GM12878 (cell line): ENCODE data around the gene UBC. TPM values are rescaled to one million over a fixed set of nuclear protein-coding genes. Genes with fewer than 3 reads are reported as not detected.
A peak's percentile ranks its signal among the peaks of the same experiment; 100 is the strongest.

Source experiments
- ATAC-seq: fragments of 200-7000 bp; cut with Tn5 transposase; 3 replicates; pipeline ENCODE4 v1.9.1; 2020; ENCODE audit warnings: mild to moderate bottlenecking, moderate library complexity
- BruUV-seq: library from RNA; stranded (reverse); fragments of 400-500 nt; replicated peaks from 2 replicates; lab custom pipeline; 2021; lab: Mats Ljungman, UMichigan
- CTCF ChIA-PET: fragments of 300-600 bp; sonication (Branson Sonifier 250); formaldehyde crosslinking; extraction: SDS; loops from one replicate; lab custom pipeline; 2021; ENCODE audit warnings: inconsistent platforms; lab: Yijun Ruan, JAX
- POLR2A ChIA-PET: fragments of 350-600 bp; formaldehyde crosslinking; extraction: SDS; loops from one replicate; lab custom pipeline; 2021; ENCODE audit warnings: inconsistent platforms; lab: Charles Lee
- RAD21 ChIA-PET: fragments of 300-600 bp; sonication (Branson Sonifier 250); formaldehyde crosslinking; loops from one replicate; lab custom pipeline; 2023; ENCODE audit warnings: antibody characterized with exemption; ENCODE audit not compliant: unreplicated experiment; lab: Charles Lee
- SMC1A ChIA-PET: fragments of 300-600 bp; sonication (Branson Sonifier 250); formaldehyde crosslinking; loops from one replicate; lab custom pipeline; 2023; ENCODE audit not compliant: unreplicated experiment, uncharacterized antibody; lab: Charles Lee
- DNase-seq: peaks from one replicate; pipeline ENCODE4 v3.0.0-alpha.2; 2011; ENCODE audit warnings: low read depth, low spot score
- FAIRE-seq: peaks from 3 replicates; lab custom pipeline; 2011; peaks lifted over from hg19 to GRCh38; lab: Jason Lieb, UNC
- H2AFZ ChIP-seq: 2 replicates; pipeline ENCODE4 v1.6.0; 2011; ENCODE audit warnings: low read depth, low read length, control low read depth; ENCODE audit not compliant: control insufficient read depth
- H3K27ac ChIP-seq: 2 replicates; pipeline ENCODE4 v1.5.1; 2011; ENCODE audit warnings: control low read depth; ENCODE audit not compliant: control insufficient read depth, insufficient read depth
- H3K27me3 ChIP-seq, 2 experiments: replicated peaks in 1 of 2; 2 replicates each; pipeline versions ENCODE4 v1.6.0 to v1.6.1; 2011; ENCODE audit warnings: low read length in 1 of 2; ENCODE audit not compliant: control insufficient read depth in 2 of 2, insufficient read depth in 2 of 2
- H3K36me3 ChIP-seq, 2 experiments: 2 replicates each; pipeline ENCODE4 v1.5.1; 2011; ENCODE audit warnings: low read length in 1 of 2; ENCODE audit not compliant: control insufficient read depth in 2 of 2, insufficient read depth in 2 of 2
- H3K4me1 ChIP-seq: 2 replicates; pipeline ENCODE4 v1.6.1; 2011; ENCODE audit warnings: mild to moderate bottlenecking, low read length, moderate library complexity, mixed read lengths; ENCODE audit not compliant: control insufficient read depth, insufficient read depth
- H3K4me2 ChIP-seq: 2 replicates; pipeline ENCODE4 v1.6.0; 2011; ENCODE audit warnings: control low read depth; ENCODE audit not compliant: control insufficient read depth, insufficient read depth
- H3K4me3 ChIP-seq: fragments of 200-600 bp; sonication (generic); 2 replicates; pipeline ENCODE4 v1.5.1; 2016
- H3K79me2 ChIP-seq: 2 replicates; pipeline ENCODE4 v1.6.0; 2011; ENCODE audit warnings: low read length; ENCODE audit not compliant: control insufficient read depth, insufficient read depth
- H3K9ac ChIP-seq: 2 replicates; pipeline ENCODE4 v1.8.0; 2011; ENCODE audit warnings: low read length, control low read depth, mixed read lengths; ENCODE audit not compliant: control insufficient read depth, insufficient read depth
- H3K9me3 ChIP-seq: replicated peaks from 3 replicates; pipeline ENCODE4 v1.5.1; 2011; ENCODE audit warnings: mild to moderate bottlenecking, low read length; ENCODE audit not compliant: control insufficient read depth, insufficient read depth
- H4K20me1 ChIP-seq: 2 replicates; pipeline ENCODE4 v1.6.0; 2011; ENCODE audit not compliant: control insufficient read depth, insufficient read depth
- BRCA1 ChIP-seq: IDR thresholded peaks from 2 replicates; pipeline ENCODE4 v1.6.1; 2011; ENCODE audit warnings: low read depth, low read length, improper control_type of control experiment
- CREB1 ChIP-seq: IDR thresholded peaks from 2 replicates; pipeline ENCODE4 v1.6.1; 2012; ENCODE audit warnings: low read depth, mild to moderate bottlenecking, inconsistent platforms
- DPF2 ChIP-seq: fragments of 450-650 bp; IDR thresholded peaks from 2 replicates; pipeline ENCODE4 v1.6.1; 2017; ENCODE audit warnings: mild to moderate bottlenecking
- EED ChIP-seq: sonication (generic); IDR thresholded peaks from 2 replicates; pipeline ENCODE4 v1.6.1; 2016; ENCODE audit warnings: antibody characterized with exemption, low read depth
- EGR1 ChIP-seq, 2 experiments: IDR thresholded peaks; 1 replicate in 1 of 2; 2 replicates in 1 of 2; pipeline ENCODE4 v1.6.1; 2011 to 2012; ENCODE audit warnings: low read depth in 2 of 2, low read length in 2 of 2, borderline replicate concordance in 1 of 2, mild to moderate bottlenecking in 1 of 2, moderate library complexity in 1 of 2
- ETV6 ChIP-seq, 2 experiments: fragments of 450-650 bp in 1 of 2; IDR thresholded peaks in 1 of 2; conservative IDR thresholded peaks in 1 of 2; 2 replicates each; pipeline ENCODE4 v1.6.1; 2014; ENCODE audit warnings: antibody characterized with exemption in 1 of 2, borderline replicate concordance in 1 of 2, low read depth in 1 of 2, mild to moderate bottlenecking in 1 of 2, moderate library complexity in 1 of 2
- HCFC1 ChIP-seq: fragments of 150-350 bp; IDR thresholded peaks from 2 replicates; pipeline ENCODE4 v1.6.1; 2014; ENCODE audit warnings: low read length
- IKZF1 ChIP-seq: fragments of 450-650 bp; conservative IDR thresholded peaks from 2 replicates; pipeline ENCODE4 v1.6.1; 2017; ENCODE audit warnings: antibody characterized with exemption, mild to moderate bottlenecking
- PML ChIP-seq: IDR thresholded peaks from 2 replicates; pipeline ENCODE4 v1.6.1; 2012; ENCODE audit warnings: low read length, inconsistent platforms
- POLR2AphosphoS5 ChIP-seq: IDR thresholded peaks from 2 replicates; pipeline ENCODE4 v1.6.1; 2011; ENCODE audit warnings: mild to moderate bottlenecking, low read length, inconsistent platforms
- RFX5 ChIP-seq: IDR thresholded peaks from 2 replicates; pipeline ENCODE4 v1.6.1; 2011; ENCODE audit warnings: low read depth, low read length, improper control_type of control experiment
- SRF ChIP-seq, 2 experiments: IDR thresholded peaks; 2 replicates each; pipeline ENCODE4 v1.6.1; 2011; ENCODE audit warnings: low read depth in 2 of 2, low read length in 2 of 2, mild to moderate bottlenecking in 1 of 2, moderate library complexity in 1 of 2
- SUZ12 ChIP-seq: fragments of 200-600 bp; sonication (generic); IDR thresholded peaks from one replicate; pipeline ENCODE4 v1.6.1; 2018; ENCODE audit warnings: antibody characterized with exemption, mild to moderate bottlenecking; ENCODE audit not compliant: unreplicated experiment
- ZZZ3 ChIP-seq: IDR thresholded peaks from 2 replicates; pipeline ENCODE4 v1.6.1; 2011; ENCODE audit warnings: low read depth; ENCODE audit not compliant: control insufficient read depth, insufficient read length
- WGBS: methylation state at CpG from one replicate; pipeline ENCODE4 v1.1.6; 2016; ENCODE audit warnings: low lambda C conversion rate; ENCODE audit not compliant: insufficient replicate concordance, insufficient coverage; ENCODE audit errors: missing lambda C conversion rate; 5-methylcytosine and 5-hydroxymethylcytosine counted together
- in situ Hi-C: fragments of 300-500 bp; cut with MboI; formaldehyde crosslinking; loops from 9 replicates; pipeline ENCODE4 v1.14.3; 2018; ENCODE audit warnings: mixed read lengths
- intact Hi-C: fragments of 100-400 bp; cut with micrococcal nuclease; formaldehyde crosslinking; loops from one replicate; pipeline ENCODE4 v1.14.2; 2022; ENCODE audit not compliant: unreplicated experiment
- polyA plus RNA-seq, 11 experiments: library from polyadenylated mRNA; depleted of rRNA in 4 of 11; unstranded in 6 of 11; stranded (reverse) in 5 of 11; fragments of >200 nt; fragmentation: Nextera tagmentation in 4 of 11; fragmentation: Illumina TruSeq in 1 of 11; extraction: Ambion mirVana in 4 of 11; extraction: Trizol in 1 of 11; gene quantifications; 1 replicate in 1 of 11; 2 replicates in 10 of 11; pipeline versions ENCODE4 v1.2.1 to v1.2.3, GENCODE V29; 2011 to 2016; ENCODE audit warnings: inconsistent platforms in 2 of 11, missing spikeins in 2 of 11, low read depth in 1 of 11
- total RNA-seq, 4 experiments: library from RNA; depleted of rRNA in 3 of 4; stranded (reverse); fragments of >200 nt in 3 of 4; fragmentation: Illumina TruSeq in 1 of 4; extraction: Trizol in 1 of 4; gene quantifications; 2 replicates each; pipeline versions ENCODE4 v1.2.1 to v1.2.3, GENCODE V29; 2013 to 2021
- TF ChIP-seq, protein P1 (sequence below): fragments of 150-350 bp; IDR thresholded peaks from 2 replicates; pipeline ENCODE4 v1.6.1; 2014; ENCODE audit warnings: mild to moderate bottlenecking, low read depth, low read length
- TF ChIP-seq, protein P2 (sequence below): IDR thresholded peaks from 2 replicates; pipeline ENCODE4 v1.6.1; 2012; ENCODE audit warnings: low read length, inconsistent platforms
- TF ChIP-seq, protein P3 (sequence below): IDR thresholded peaks from 2 replicates; pipeline ENCODE4 v1.6.1; 2012; ENCODE audit warnings: low read depth, low read length, improper control_type of control experiment

Gene UBC
- total and polyA plus RNA-seq, 10 of the 15 experiments (the other 5 are each of a cell fraction or from before 2014, with no cell fraction given): 653 to 1,666 (median 874) TPM

DNA sequence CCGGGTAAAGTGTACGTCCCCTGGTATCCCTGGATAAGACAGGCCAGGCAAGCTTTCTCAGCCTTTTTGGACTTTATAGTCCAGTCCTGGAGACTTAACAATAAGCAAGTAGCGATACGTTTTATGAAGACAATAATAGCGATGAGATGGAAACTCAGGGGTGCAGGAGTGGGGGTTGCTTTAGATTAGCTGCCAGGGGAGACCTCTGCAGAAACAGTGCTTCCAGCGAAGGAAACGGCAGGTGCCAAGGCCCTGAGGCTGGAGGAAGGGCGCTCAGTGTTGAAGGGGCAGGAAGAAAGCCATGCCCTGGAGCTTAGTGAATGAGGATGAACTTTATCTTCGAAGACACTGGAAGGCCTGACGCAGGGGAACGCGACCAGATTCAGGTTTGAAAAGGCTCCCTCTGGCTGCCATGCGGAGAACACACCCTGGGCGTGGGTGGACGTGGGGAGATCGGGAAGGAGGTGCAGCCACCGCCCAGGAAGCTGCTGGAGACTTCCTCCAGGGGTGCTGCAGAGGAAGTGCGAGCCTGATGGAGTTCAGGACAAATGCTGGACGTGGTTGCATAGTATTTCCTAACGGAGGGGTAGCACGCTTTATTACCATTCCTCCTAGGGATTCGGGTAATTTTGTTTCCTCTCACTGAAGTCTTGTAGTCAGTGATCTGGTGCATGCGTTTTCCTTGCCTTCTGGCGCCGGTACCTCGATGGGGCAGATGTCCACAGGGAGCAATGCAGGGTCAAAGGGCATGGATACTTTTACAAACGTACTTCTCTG lies 26.1 kb upstream of the UBC start:
- Histone ChIP-seq H3K79me2 (no peaks in the 10 kb centered on the region), H4K20me1 (no peaks in the 10 kb centered on the region), H3K36me3 (peaks cover 0 to 1% of the 10 kb centered on the region in 2 experiments; a peak in 2 of 4 replicates), H3K4me3 (peak overlapping the region; percentile 68), H3K27ac (peak overlapping the region; percentile 97), H3K4me1 (peaks cover 17% of the 10 kb centered on the region), H3K9me3 (no peaks in the 10 kb centered on the region; the same call in 2 of the 3 replicates), H3K27me3 (no peaks in the 10 kb centered on the region), H3K9ac (peak overlapping the region; percentile 75), H2AFZ (peak overlapping the region; percentile 90), H3K4me2 (peak overlapping the region; percentile 90)
- 1% methylated on average over 27 of the region's 27 CpGs for WGBS
- RAD21 ChIA-PET: interaction anchor here (0.5 to 8.4 kb wide), 11 partner anchors 13 to 263 kb away, joined by 3 to 246 read pairs (median 8); partner anchors contain the start of genes BRI3BP and UBC
- BruUV-seq: no TSS peak
- intact Hi-C loops: loop anchor here (1.0 kb wide), 3 partner anchors 13 to 34 kb away; no protein-coding TSS in a partner anchor
- in situ Hi-C loops: no loop called here
- peak; percentile 74 for ATAC-seq
- CTCF ChIA-PET: interaction anchor here (0.6 to 13.6 kb wide), 18 partner anchors 10 to 974 kb away, joined by 3 to 523 read pairs (median 4); partner anchors contain the start of genes BRI3BP and UBC
- SMC1A ChIA-PET: interaction anchor here (0.9 to 9.3 kb wide), 11 partner anchors 10 to 394 kb away, joined by 3 to 294 read pairs (median 8); partner anchors contain the start of gene UBC
- POLR2A ChIA-PET: interaction anchor here (0.7 to 10.2 kb wide), 11 partner anchors 12 to 1707 kb away, joined by 3 to 346 read pairs (median 4); partner anchors contain the start of genes BRI3BP, MPHOSPH9, MTRFR and UBC
- DNase-seq: peak; percentile 82
- FAIRE-seq: peak; percentile 86
- peak; percentile 84 to 100 for TF ChIP-seq EGR1 (IDR thresholded peaks at IDR 0.05; ENCODE audit: borderline replicate concordance in 1 of 2, low read depth in 2 of 2, low read length in 2 of 2)
- peak; percentile 44; the same call in 1 of the 2 replicates for TF ChIP-seq HCFC1
- peak in 1 of 2 experiments; percentile 75; a peak in 1 of 4 replicates for TF ChIP-seq ETV6 (conservative IDR thresholded peaks at IDR 0.05 in 1 of 2, IDR thresholded peaks at IDR 0.05 in 1 of 2; ENCODE audit: borderline replicate concordance in 1 of 2, low read depth in 1 of 2)
- TF ChIP-seq, protein P1, sequence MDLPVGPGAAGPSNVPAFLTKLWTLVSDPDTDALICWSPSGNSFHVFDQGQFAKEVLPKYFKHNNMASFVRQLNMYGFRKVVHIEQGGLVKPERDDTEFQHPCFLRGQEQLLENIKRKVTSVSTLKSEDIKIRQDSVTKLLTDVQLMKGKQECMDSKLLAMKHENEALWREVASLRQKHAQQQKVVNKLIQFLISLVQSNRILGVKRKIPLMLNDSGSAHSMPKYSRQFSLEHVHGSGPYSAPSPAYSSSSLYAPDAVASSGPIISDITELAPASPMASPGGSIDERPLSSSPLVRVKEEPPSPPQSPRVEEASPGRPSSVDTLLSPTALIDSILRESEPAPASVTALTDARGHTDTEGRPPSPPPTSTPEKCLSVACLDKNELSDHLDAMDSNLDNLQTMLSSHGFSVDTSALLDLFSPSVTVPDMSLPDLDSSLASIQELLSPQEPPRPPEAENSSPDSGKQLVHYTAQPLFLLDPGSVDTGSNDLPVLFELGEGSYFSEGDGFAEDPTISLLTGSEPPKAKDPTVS: peak; percentile 77
- peak; percentile 98 for TF ChIP-seq IKZF1
- TF ChIP-seq DPF2: peak; percentile 6; the same call in 1 of the 2 replicates
- TF ChIP-seq, protein P2, sequence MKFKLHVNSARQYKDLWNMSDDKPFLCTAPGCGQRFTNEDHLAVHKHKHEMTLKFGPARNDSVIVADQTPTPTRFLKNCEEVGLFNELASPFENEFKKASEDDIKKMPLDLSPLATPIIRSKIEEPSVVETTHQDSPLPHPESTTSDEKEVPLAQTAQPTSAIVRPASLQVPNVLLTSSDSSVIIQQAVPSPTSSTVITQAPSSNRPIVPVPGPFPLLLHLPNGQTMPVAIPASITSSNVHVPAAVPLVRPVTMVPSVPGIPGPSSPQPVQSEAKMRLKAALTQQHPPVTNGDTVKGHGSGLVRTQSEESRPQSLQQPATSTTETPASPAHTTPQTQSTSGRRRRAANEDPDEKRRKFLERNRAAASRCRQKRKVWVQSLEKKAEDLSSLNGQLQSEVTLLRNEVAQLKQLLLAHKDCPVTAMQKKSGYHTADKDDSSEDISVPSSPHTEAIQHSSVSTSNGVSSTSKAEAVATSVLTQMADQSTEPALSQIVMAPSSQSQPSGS: 0 out of 2 replicates have a peak, but pooled peaks have one; percentile 9
- TF ChIP-seq RFX5: no peak
- TF ChIP-seq, protein P3, sequence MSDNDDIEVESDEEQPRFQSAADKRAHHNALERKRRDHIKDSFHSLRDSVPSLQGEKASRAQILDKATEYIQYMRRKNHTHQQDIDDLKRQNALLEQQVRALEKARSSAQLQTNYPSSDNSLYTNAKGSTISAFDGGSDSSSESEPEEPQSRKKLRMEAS: peak; percentile 66; the same call in 1 of the 2 replicates
- TF ChIP-seq SUZ12: no peak
- no peak for TF ChIP-seq ZZZ3
- TF ChIP-seq PML: 0 out of 2 replicates have a peak, but pooled peaks have one; percentile 42
- TF ChIP-seq CREB1: peak; percentile 80
- peak; percentile 62 for TF ChIP-seq POLR2AphosphoS5
- TF ChIP-seq EED: peak; percentile 94
- TF ChIP-seq SRF (IDR thresholded peaks at IDR 0.05; ENCODE audit: low read depth in 2 of 2, low read length in 2 of 2): 0 out of 4 replicates have a peak, but pooled peaks of 1 of the 2 experiments have one; percentile 29
- TF ChIP-seq BRCA1: no peak
